Measurements from ENCODE around the gene VTI1A. TPM values are rescaled to one million over a fixed set of nuclear protein-coding genes. Genes with fewer than 3 reads are reported as not detected.

VTI1A gene
- total and polyA plus RNA-seq, 2 of the 8 experiments (the other 6 are each of a cell fraction or from before 2014, with no cell fraction given), result 6.0 to 20.0 TPM

DNA sequence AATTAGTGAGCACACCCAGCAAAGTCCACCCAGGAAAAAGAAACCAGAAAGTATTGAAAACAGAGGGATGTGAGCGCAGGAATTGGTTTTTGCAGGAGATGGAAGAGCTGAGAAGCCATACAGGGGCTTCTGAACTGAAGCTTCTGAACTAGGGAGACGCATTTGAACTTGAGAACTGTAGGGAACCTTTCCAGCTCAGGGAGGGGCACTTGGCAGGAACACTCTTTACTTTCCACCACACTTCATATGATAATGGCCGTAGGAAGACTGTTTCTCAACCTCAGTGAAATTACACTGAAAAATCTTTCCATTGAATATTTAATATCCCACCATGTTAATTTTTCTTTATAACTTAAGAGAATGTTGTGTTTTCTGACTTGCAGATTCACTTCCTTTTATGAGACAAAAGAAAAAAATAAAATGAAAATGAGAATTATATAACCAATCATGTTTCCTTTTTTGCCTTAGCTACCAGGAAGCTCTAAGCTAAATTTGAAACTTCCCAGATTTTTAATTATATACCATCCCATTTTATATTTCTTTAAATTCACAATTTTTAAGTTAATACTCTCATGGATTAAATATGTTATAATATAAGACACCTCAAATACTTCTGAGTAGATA is 404.7 kb downstream of the VTI1A start:
- Histone ChIP-seq H3K9me3 (ENCODE audit: insufficient read depth in 2 of 2, low read depth in 1 of 2, low read length in 1 of 2) (peaks cover 12 to 20% of the 10 kb centered on the region in 2 experiments; a peak in 3 of 4 replicates), H3K27me3 (replicated peaks in 1 of 4; ENCODE audit: control insufficient read depth in 3 of 4, extremely low read depth in 1 of 4, insufficient read depth in 3 of 4, low read length in 3 of 4) (no peaks in the 10 kb centered on the region; a peak in 1 of 7 replicates), H3K4ac (replicated peaks; ENCODE audit: insufficient read length, low read depth, low read length) (no peak overlapping the region), H3K4me1 (replicated peaks in 1 of 4; ENCODE audit: control insufficient read depth in 3 of 4, insufficient read depth in 4 of 4, low read length in 3 of 4) (no peaks in the 10 kb centered on the region), H3K18ac (ENCODE audit: extremely low read depth, low read length) (no peak overlapping the region), H3K27ac (ENCODE audit: low read depth, low read length) (no peak overlapping the region), H3K36me3 (ENCODE audit: control insufficient read depth in 2 of 4, insufficient read depth in 4 of 4, low read length in 3 of 4) (peaks cover 0 to 8% (median 0%) of the 10 kb centered on the region in 4 experiments; a peak in 1 of 8 replicates), H3K79me2 (ENCODE audit: control insufficient read depth in 1 of 2, insufficient read depth in 2 of 2, low read length in 2 of 2) (no peaks in the 10 kb centered on the region), H2BK20ac (ENCODE audit: low read length) (no peak overlapping the region), H4K8ac (ENCODE audit: extremely low read depth, insufficient read depth, low read length) (no peak overlapping the region), H2BK12ac (ENCODE audit: low read depth, low read length) (no peak overlapping the region), H3K4me2 (ENCODE audit: insufficient read depth in 1 of 2, low read depth in 2 of 2, low read length in 2 of 2) (no peak overlapping the region), H2AK5ac (ENCODE audit: low read depth, low read length) (no peak overlapping the region), H3K14ac (ENCODE audit: insufficient read length) (no peak overlapping the region), H4K5ac (ENCODE audit: insufficient read length, low read depth, low read length) (no peak overlapping the region), H3K9ac (replicated peaks in 1 of 4; ENCODE audit: extremely low read depth in 1 of 4, low read depth in 3 of 4, low read length in 3 of 4) (no peak overlapping the region), H3K79me1 (ENCODE audit: low read depth, low read length) (no peaks in the 10 kb centered on the region), H4K20me1 (replicated peaks in 1 of 2; ENCODE audit: control insufficient read depth in 1 of 2, insufficient read depth in 2 of 2, low read length in 2 of 2) (no peaks in the 10 kb centered on the region), H2AFZ (ENCODE audit: low read length) (no peak overlapping the region), H2BK120ac (replicated peaks; ENCODE audit: low read depth, low read length) (no peak overlapping the region), H3K23ac (ENCODE audit: insufficient read length) (no peak overlapping the region), H2BK15ac (ENCODE audit: low read length) (no peak overlapping the region), H3K23me2 (ENCODE audit: low read depth, low read length) (no peaks in the 10 kb centered on the region), H3K56ac (replicated peaks; ENCODE audit: insufficient read length, low read depth, low read length) (no peak overlapping the region), H4K91ac (replicated peaks; ENCODE audit: insufficient read length, low read length) (no peak overlapping the region), H2BK5ac (ENCODE audit: low read depth, low read length) (no peak overlapping the region), H3K4me3 (ENCODE audit: extremely low read depth in 1 of 4, insufficient read depth in 2 of 4, low read depth in 3 of 4, low read length in 4 of 4) (no peak overlapping the region)
- DNase-seq (ENCODE audit: low read depth in 1 of 2, low spot score in 2 of 2), result no peak
- 80% methylated on average over 3 of the region's 3 CpGs; no CpG with 5 or more reads in 1 of the 2 experiments for WGBS, 2 experiments (ENCODE audit: extremely low coverage in 1 of 2, insufficient coverage in 1 of 2, insufficient read length in 1 of 2, insufficient replicate concordance in 2 of 2, low coverage in 1 of 2, low lambda C conversion rate in 2 of 2, missing lambda C conversion rate in 1 of 2)
- ChIA-PET CTCF (ENCODE audit: partially characterized antibody) (interaction anchor here (0.8 to 1.6 kb wide), 3 partner anchors 9 to 17 kb away, joined by 3 to 5 read pairs (median 3); no protein-coding TSS in a partner anchor), POLR2A (ENCODE audit: partially characterized antibody) (no interaction called here)
- no peak for FAIRE-seq
- no peak for TF ChIP-seq GTF2F1 (IDR thresholded peaks at IDR 0.05; ENCODE audit: borderline replicate concordance, low read depth, low read length)
- no peak for TF ChIP-seq ASH2L (IDR thresholded peaks at IDR 0.05; ENCODE audit: low read length)
- no peak for TF ChIP-seq YY1 (IDR thresholded peaks at IDR 0.05; ENCODE audit: low read depth, low read length)
- TF ChIP-seq HDAC6 (IDR thresholded peaks at IDR 0.05; ENCODE audit: low read depth, low read length), result no peak
- no peak for TF ChIP-seq RAD21 (IDR thresholded peaks at IDR 0.05 in 1 of 2, conservative IDR thresholded peaks at IDR 0.05 in 1 of 2; ENCODE audit: low read depth in 2 of 2, low read length in 2 of 2)
- TF ChIP-seq EP300 (IDR thresholded peaks at IDR 0.05; ENCODE audit: borderline replicate concordance in 1 of 2, low read depth in 2 of 2, low read length in 2 of 2), result no peak
- no peak for TF ChIP-seq MAFK (IDR thresholded peaks at IDR 0.05; ENCODE audit: low read depth, low read length)
- no peak for TF ChIP-seq CBX5 (IDR thresholded peaks at IDR 0.05; ENCODE audit: low read depth, low read length)
- TF ChIP-seq KDM1A (IDR thresholded peaks at IDR 0.05; ENCODE audit: borderline replicate concordance, low read length), result no peak
- TF ChIP-seq POLR2A (IDR thresholded peaks at IDR 0.05; ENCODE audit: control extremely low read depth in 1 of 2, low read depth in 2 of 2, low read length in 2 of 2), result no peak
- TF ChIP-seq SP2 (IDR thresholded peaks at IDR 0.05; ENCODE audit: low read length), result no peak
- TF ChIP-seq BACH1 (IDR thresholded peaks at IDR 0.05; ENCODE audit: low read length), result no peak
- no peak for TF ChIP-seq NANOG (IDR thresholded peaks at IDR 0.05; ENCODE audit: insufficient read depth, low read depth, low read length, poor library complexity, severe bottlenecking)
- TF ChIP-seq EZH2 (IDR thresholded peaks at IDR 0.05; ENCODE audit: low read depth, low read length, severe bottlenecking), result no peak
